Activated T-cell treated with anti-CD3 and anti-CD28 coated beads for 4 hours (primary cell): ENCODE measurements around the gene RAB9A.
"Not testable (repeated sequence)": the region's sequence is repeated elsewhere in the genome, so short reads cannot be mapped to it uniquely, and the experiment has no call there.

Source experiments
- DNase-seq: peaks from one replicate; pipeline ENCODE4 v3.0.0-alpha.2; 2020

The RAB9A gene

GRCh38 chrX:13670197-13670596 lies 18.7 kb upstream of the RAB9A start:
- DNase-seq: no peak

- DNase-seq: no peak
Observed at GRCh38 chrX:13673016-13673415, 15.9 kb upstream of the RAB9A start.

GRCh38 chrX:13676885-13677284 lies 12.0 kb upstream of the RAB9A start:
- DNase-seq: no peak

DNA sequence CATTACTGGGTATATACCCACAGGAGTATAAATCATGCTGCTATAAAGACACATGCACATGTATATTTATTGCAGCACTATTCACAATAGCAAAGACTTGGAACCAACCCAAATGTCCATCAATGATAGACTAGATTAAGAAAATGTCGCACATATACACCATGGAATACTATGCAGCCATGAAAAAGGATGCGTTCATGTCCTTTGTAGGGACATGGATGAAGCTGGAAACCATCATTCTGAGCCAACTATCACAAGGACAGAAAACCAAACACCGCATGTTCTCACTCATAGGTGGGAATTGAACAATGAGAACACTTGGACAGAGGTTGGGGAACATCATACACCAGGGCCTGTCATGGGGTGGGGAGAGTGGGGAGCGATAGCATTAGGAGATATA lies 9.2 kb upstream of the RAB9A start:
- DNase-seq: not testable (repeated sequence)

DNA sequence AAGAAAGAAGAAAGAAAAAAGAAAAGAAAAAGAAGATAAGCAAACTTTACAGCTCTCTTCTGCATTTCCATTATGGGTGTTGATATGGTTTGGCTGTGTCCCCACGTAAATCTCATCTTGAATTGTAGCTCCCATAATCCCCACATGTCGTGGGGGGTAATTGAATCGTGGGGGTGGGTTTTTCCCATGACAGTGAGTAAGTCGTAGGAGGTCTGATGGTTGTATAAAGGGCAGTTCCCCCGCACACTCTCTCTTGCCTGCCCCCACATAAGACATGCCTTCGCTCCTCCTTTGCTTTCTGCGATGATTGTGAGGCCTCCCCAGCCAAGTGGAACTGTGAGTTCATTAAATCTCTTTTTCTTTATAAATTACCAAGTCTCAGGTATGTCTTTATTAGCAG lies 7.3 kb upstream of the RAB9A start:
- DNase-seq: no peak

GRCh38 chrX:13684361-13684760 lies 4.6 kb upstream of the RAB9A start:
- DNase-seq: no peak

DNA sequence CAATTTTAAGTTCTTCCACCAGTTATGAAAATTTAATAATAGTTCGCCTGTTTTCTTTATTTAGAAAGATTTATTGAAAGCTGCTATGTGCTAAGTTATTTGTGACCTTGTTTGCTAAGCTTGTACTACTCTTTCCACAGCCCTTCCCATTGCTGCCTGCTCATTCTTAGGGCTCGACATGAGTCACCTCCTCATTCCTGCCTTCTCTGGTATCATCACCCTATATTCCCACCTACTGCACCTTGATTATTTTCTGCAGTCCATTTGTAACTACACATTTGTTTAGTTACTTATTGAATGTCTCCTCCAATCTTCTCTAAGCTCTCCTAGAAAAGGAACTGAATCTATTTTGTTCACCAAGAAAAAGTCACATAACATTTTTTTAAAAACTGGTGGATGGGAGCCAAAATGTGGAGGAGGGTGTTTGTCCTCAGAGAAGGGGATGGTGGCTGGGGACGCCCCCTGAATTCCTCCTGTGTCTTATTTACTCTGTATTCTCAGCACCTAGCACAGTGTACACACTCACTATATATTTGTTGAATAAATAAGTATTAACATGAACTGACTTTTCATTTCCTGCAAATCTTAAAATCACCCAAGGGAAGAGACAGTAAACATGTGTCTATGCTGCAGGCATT lies 3.7 kb upstream of the RAB9A start:
- DNase-seq: no peak

DNA sequence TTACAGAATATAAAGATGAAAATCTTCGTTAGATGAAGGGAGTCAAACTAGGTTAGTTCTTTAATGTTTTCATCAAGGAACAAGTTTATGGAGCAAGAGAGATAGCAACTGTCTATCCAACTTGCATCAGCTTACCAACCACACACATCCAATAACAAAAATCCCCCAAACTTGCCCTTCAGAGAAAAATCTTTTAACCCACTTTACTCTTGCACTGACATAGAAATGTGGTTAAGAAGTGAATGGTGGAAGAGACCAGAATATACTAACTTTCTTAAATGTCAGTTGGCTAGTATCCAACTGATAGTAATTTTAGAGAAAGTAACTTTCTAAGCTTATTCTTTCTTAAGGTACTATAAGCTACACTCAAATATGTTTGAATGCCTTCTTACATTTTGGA lies 1.7 kb upstream of the RAB9A start:
- no peak for DNase-seq

- no peak for DNase-seq
Observed at GRCh38 chrX:13688384-13688957, 457 bp upstream of the RAB9A start.

DNA sequence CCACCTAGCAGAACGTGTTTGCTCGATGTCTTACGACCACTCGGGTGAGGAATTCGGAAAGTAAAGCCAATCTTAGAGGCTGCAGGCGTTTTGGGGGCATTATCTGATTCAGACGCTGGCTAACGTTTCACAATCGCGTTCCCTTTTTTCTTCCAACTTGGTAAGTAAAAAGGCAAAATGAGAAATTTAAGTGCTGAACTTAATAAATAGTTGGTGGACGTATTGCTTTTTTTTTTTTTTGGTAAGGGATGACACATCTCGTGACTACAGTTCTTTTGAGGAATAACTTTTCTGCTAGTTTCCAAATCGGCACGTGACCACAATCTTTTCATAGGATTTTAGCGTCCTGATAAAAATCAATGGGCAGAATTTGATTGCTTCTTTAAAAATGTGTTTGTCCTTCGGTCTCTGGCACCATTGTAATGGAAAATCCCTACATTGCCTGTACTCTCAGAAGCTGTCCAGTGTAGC lies 848 bp downstream of the RAB9A start:
- DNase-seq: no peak

DNA sequence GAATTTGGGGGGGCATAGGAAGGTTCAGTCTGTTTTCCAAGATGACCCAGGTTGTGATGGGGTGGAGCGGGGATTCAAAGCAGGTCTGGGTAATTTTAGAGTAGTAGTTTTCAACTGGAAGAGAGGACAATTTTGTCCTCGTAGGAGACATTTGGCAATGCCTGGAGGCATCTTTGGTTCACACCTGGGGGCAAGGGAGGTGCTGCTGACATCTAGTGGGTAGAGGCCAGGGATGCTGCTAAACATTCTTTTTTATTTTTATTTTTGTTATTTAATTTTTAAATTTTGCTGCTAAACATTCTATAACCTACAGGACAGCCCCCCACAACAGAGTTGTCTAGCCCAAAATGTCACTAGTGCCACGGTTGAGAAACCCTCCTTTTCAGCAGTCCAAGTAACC lies 1.9 kb downstream of the RAB9A start:
- no peak for DNase-seq

- DNase-seq: no peak
Observed at GRCh38 chrX:13691841-13692371, 3.0 kb downstream of the RAB9A start.

- no peak for DNase-seq
Observed at GRCh38 chrX:13692771-13693231, 3.9 kb downstream of the RAB9A start.

DNA sequence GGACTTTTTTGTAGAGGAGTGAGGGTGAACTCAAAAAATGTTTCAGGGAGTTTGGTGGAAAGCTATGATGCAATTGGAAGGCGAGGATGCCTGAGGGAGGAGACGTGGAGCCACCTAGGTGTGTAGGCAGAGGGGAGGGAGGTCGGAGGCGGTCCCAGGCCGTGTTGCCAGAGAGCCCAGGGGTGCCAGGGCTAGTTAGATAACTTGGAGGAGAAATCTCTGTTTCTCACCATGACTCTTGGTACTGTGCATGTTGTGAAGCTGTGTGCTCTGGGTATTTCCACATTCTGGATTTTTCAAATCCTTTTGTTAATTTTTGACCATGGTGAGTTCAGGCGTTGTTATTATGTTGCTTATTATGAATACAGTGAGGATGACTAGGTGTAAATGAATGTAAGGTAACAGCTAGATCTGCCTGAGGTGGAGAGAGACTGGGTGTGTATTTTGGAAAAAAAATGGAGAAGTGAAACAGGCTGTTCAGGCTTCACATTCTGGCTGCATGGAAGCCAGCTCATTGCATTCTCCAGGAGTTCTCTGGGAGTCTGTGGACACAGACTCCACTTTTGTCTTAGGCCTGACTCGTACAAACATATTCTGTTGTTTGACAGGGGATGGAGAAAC lies 4.5 kb downstream of the RAB9A start:
- no peak for DNase-seq

DNA sequence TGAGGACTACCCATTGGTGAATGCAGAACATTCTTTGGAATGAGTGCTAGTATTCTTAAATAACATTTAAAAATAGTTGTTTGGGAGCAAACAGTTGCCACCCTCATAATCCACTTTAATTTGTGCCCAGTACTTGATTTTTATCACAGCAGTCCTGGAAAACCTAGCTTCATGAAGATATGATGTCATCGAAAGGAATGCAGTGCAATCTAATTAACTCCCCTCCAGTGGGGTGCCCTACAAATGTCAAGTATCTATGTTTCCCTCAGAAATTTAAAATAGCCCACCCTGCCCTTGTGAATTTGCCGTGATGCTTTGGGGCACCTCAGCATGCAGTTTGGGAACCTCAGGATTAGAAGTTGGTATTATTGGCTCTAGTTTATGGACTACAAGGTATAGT lies 5.4 kb downstream of the RAB9A start:
- no peak for DNase-seq

- no peak for DNase-seq
Observed at GRCh38 chrX:13694983-13695382, 6.1 kb downstream of the RAB9A start.

DNA sequence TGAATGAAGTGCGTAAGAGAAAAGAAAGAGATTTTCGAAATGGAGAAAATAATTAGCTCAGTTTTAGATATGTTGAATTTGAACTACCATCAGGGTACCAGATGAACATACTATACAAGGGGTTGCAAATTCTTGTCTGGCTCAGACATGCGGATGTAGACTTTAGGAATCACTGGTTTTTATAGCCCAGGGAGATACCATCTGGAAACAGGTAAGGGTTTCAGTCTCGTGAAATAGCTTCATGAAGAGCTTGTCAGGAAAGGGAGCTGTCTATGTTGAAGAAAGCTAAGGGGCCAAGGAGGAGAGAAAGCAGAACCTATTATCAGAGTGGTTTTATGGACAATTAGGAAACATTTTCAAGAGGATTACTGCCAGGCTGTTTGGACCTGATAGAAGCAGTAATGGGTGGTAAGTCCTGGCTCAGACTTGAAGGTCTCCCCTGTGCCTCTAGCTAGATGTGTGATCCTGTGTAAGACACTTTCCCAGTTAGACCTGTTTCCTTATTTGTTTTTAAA lies 6.7 kb downstream of the RAB9A start:
- DNase-seq: no peak

GRCh38 chrX:13697455-13697854 lies 8.5 kb downstream of the RAB9A start:
- DNase-seq: no peak

DNA sequence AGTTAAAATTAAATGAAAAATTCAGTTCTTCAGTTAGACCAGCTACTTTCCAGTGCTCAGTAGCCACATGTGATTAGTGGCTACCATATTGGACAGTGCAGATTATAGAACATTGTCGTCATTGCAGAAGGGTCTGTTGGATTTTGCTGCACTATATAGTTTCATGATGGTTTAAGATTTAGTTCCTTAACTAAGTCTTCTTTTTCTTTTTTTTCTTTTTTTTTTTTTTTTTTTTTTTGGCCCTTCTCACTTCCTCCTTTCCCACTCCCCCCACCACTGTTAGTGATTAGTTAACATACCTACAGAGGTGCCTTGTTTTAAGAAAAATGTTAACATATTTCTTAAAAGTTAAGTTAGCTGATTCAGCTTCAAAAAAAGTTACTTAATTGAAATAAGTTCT lies 9.0 kb downstream of the RAB9A start:
- DNase-seq: no peak

DNA sequence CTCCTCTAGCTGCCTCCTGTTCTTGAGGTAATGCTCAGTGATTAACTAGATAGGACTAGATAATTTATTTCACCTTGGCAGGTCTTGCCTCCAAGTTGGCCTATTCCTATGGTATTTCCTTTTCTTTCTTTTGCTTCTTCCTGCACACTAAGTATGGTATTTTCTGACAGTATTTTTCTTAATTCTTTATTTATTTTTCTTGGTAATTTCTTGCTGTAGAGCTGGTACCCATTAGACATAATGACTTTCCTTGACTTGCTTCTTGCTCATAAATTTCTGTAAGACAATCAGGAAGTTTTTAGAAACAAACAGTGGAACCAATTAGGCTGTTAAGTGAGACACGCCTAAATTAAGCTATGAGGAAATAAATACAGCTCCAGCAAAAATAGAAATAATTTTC lies 9.5 kb downstream of the RAB9A start:
- no peak for DNase-seq

DNA sequence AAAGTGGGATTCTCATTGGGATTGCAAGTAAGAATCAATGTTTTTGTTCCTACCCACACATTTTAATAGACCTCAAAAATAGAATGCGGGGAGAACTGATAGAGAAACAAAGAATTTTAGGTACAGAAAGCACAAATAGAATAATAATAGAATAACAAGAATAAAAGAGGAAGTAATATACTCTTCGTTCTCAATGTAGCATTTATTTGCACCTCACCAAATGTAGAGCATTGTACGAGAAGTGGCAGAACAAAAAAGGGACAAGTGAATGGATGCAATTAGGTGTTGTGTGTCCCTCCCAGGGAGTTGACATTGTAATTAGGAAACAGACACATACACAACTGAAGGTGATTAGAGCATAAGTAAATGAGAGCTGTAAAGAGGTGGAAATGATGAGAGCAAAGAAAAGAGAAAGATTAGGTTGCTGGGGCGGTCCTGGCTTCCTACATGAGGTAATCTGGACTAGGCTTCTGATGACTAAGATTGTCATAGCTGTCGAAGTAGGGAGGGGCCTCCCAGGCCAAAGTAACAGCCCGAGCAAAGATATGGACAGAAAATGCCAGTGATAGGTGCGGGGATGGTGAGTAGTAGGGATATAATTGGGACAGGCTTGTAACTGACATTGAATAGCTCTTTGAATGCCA lies 10.4 kb downstream of the RAB9A start:
- no peak for DNase-seq

DNA sequence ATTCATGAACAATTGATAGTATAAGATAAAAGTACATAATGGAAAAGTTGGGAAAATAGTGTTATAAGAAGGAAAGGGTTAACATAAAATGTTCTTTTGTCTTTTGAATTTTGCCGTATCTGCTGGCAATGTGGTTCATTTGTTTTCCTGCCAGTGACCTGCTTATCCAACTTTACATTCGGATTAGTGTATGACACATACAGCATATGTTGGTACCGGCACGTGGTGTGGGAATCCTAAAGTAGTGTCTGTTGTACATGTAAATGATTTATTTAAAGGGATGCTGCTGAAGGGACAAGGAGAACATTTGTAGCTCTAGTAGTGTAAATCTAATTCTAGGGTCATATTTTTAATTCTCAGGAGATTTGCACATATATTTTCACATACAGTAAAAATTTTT lies 11.5 kb downstream of the RAB9A start:
- no peak for DNase-seq

GRCh38 chrX:13702111-13702789 lies 13.3 kb downstream of the RAB9A start:
- DNase-seq: no peak
